ENCODE measurements around the gene ST3GAL5.
"Not testable (repeated sequence)": the region's sequence is repeated elsewhere in the genome, so short reads cannot be mapped to it uniquely, and the experiment has no call there.

The ST3GAL5 gene

GRCh38 chr2:85890522-85891176 is 1.9 kb upstream of the ST3GAL5 start:
- DNase-seq = no peak

- DNase-seq = no peak
Observed at GRCh38 chr2:85889627-85890281, 964 bp upstream of the ST3GAL5 start.

- peak; percentile 32 for DNase-seq
Observed at GRCh38 chr2:85888020-85888683, 638 bp downstream of the ST3GAL5 start.

- peak; percentile 57 for DNase-seq
Observed at GRCh38 chr2:85887566-85888019, 1.2 kb downstream of the ST3GAL5 start.

- no peak for DNase-seq
Observed at GRCh38 chr2:85886590-85886989, 2.2 kb downstream of the ST3GAL5 start.

GRCh38 chr2:85886141-85886540 is 2.6 kb downstream of the ST3GAL5 start:
- no peak for DNase-seq

- not testable (repeated sequence) for DNase-seq
Observed at GRCh38 chr2:85881781-85882180, 7.0 kb downstream of the ST3GAL5 start.

- not testable (repeated sequence) for DNase-seq
Observed at GRCh38 chr2:85880716-85881328, 8.0 kb downstream of the ST3GAL5 start.

- DNase-seq = no peak
Observed at GRCh38 chr2:85878719-85879370, 9.9 kb downstream of the ST3GAL5 start.

- no peak for DNase-seq
Observed at GRCh38 chr2:85875350-85876050, 13.3 kb downstream of the ST3GAL5 start.

GRCh38 chr2:85873679-85874078 is 15.1 kb downstream of the ST3GAL5 start:
- DNase-seq = no peak

GRCh38 chr2:85872536-85873161 is 16.1 kb downstream of the ST3GAL5 start:
- DNase-seq = no peak

GRCh38 chr2:85871494-85872164 is 17.2 kb downstream of the ST3GAL5 start:
- no peak for DNase-seq

GRCh38 chr2:85868822-85869221 is 20.0 kb downstream of the ST3GAL5 start:
- no peak for DNase-seq

GRCh38 chr2:85867556-85868292 is 21.1 kb downstream of the ST3GAL5 start:
- no peak for DNase-seq

GRCh38 chr2:85867121-85867520 is 21.7 kb downstream of the ST3GAL5 start:
- DNase-seq = no peak

GRCh38 chr2:85866165-85866659 is 22.6 kb downstream of the ST3GAL5 start:
- DNase-seq = no peak

GRCh38 chr2:85865539-85866164 is 23.1 kb downstream of the ST3GAL5 start:
- no peak for DNase-seq

GRCh38 chr2:85864654-85865053 is 24.1 kb downstream of the ST3GAL5 start:
- no peak for DNase-seq

- DNase-seq = peak; percentile 67
Observed at GRCh38 chr2:85862426-85862825, 26.4 kb downstream of the ST3GAL5 start.
